ENCODE results near the gene CALCOCO2.

The CALCOCO2 gene

GRCh38 chr17:48854774-48855476 is 24.1 kb downstream of the CALCOCO2 start:
- H3K4me1 ChIP-seq (ENCODE audit: control extremely low read depth in 1 of 4, control insufficient read depth in 4 of 4, insufficient read depth in 4 of 4, low read length in 3 of 4), result peaks cover 23 to 54% (median 34%) of the 10 kb centered on the region in 4 experiments
- peaks cover 11 to 42% (median 27%) of the 10 kb centered on the region in 4 experiments for H3K36me3 ChIP-seq (ENCODE audit: control insufficient read depth in 4 of 4, insufficient read depth in 4 of 4, low read length in 3 of 4)
- CTCF ChIA-PET, result interaction anchor here (1.3 to 50.0 kb wide), 2 partner anchors 11 to 48 kb away, joined by 5 to 1090 read pairs; partner anchors contain the start of gene TTLL6
- no peaks in the 10 kb centered on the region for H3K27me3 ChIP-seq (replicated peaks in 2 of 5; ENCODE audit: control insufficient read depth in 4 of 5, insufficient read depth in 5 of 5, low read length in 4 of 5)
- H3K9me3 ChIP-seq (ENCODE audit: control extremely low read depth in 1 of 5, control insufficient read depth in 4 of 5, insufficient read depth in 2 of 5, low read depth in 1 of 5, low read length in 4 of 5), result no peaks in the 10 kb centered on the region
- DNase-seq, result no peak
- H3K27ac ChIP-seq (ENCODE audit: insufficient read depth in 1 of 2, low read depth in 1 of 2, low read length in 2 of 2, poor library complexity in 1 of 2, severe bottlenecking in 2 of 2), result no peak overlapping the region
- no peak overlapping the region for H3K4me3 ChIP-seq (ENCODE audit: control insufficient read depth in 1 of 7, extremely low read depth in 1 of 7, insufficient read depth in 4 of 7, low read depth in 2 of 7, low read length in 6 of 7)
- POLR2A ChIA-PET, result interaction anchor here (1.0 kb wide), 1 partner anchor 24 kb away, joined by 3 read pairs; no protein-coding TSS in a partner anchor
- 88% methylated on average over 6 of the region's 7 CpGs for WGBS (ENCODE audit: insufficient coverage)

GRCh38 chr17:48856122-48856821 is 25.4 kb downstream of the CALCOCO2 start:
- H3K27me3 ChIP-seq (replicated peaks in 2 of 5; ENCODE audit: control insufficient read depth in 4 of 5, insufficient read depth in 5 of 5, low read length in 4 of 5), result no peaks in the 10 kb centered on the region
- no peak overlapping the region for H3K4me3 ChIP-seq (ENCODE audit: control insufficient read depth in 1 of 7, extremely low read depth in 1 of 7, insufficient read depth in 4 of 7, low read depth in 2 of 7, low read length in 6 of 7)
- H3K36me3 ChIP-seq (ENCODE audit: control insufficient read depth in 4 of 4, insufficient read depth in 4 of 4, low read length in 3 of 4), result peaks cover 14 to 49% (median 31%) of the 10 kb centered on the region in 4 experiments
- ChIA-PET POLR2A (interaction anchor here (1.0 kb wide), 1 partner anchor 25 kb away, joined by 3 read pairs; no protein-coding TSS in a partner anchor), CTCF (interaction anchor here (0.7 to 50.0 kb wide), 5 partner anchors 9 to 1455 kb away, joined by 3 to 1090 read pairs (median 3); partner anchors contain the start of gene TTLL6)
- no peak overlapping the region for H3K27ac ChIP-seq (ENCODE audit: insufficient read depth in 1 of 2, low read depth in 1 of 2, low read length in 2 of 2, poor library complexity in 1 of 2, severe bottlenecking in 2 of 2)
- WGBS (ENCODE audit: insufficient coverage), result 87% methylated on average over 2 of the region's 3 CpGs
- DNase-seq, result no peak
- peaks cover 19 to 45% (median 25%) of the 10 kb centered on the region in 4 experiments for H3K4me1 ChIP-seq (ENCODE audit: control extremely low read depth in 1 of 4, control insufficient read depth in 4 of 4, insufficient read depth in 4 of 4, low read length in 3 of 4)
- H3K9me3 ChIP-seq (ENCODE audit: control extremely low read depth in 1 of 5, control insufficient read depth in 4 of 5, insufficient read depth in 2 of 5, low read depth in 1 of 5, low read length in 4 of 5), result no peaks in the 10 kb centered on the region

GRCh38 chr17:48860034-48860433 is 29.2 kb downstream of the CALCOCO2 start:
- H3K27me3 ChIP-seq (replicated peaks in 2 of 5; ENCODE audit: control insufficient read depth in 4 of 5, insufficient read depth in 5 of 5, low read length in 4 of 5), result no peaks in the 10 kb centered on the region
- CTCF ChIA-PET, result interaction anchor here (0.6 to 50.0 kb wide), 6 partner anchors 10 to 157 kb away, joined by 3 to 1090 read pairs (median 28); partner anchors contain the start of gene TTLL6
- H3K4me1 ChIP-seq (ENCODE audit: control extremely low read depth in 1 of 4, control insufficient read depth in 4 of 4, insufficient read depth in 4 of 4, low read length in 3 of 4), result peaks cover under 1 to 15% (median 5%) of the 10 kb centered on the region in 4 experiments
- POLR2A ChIA-PET, result no interaction called here
- H3K36me3 ChIP-seq (ENCODE audit: control insufficient read depth in 4 of 4, insufficient read depth in 4 of 4, low read length in 3 of 4), result peaks cover 24 to 67% (median 38%) of the 10 kb centered on the region in 4 experiments
- H3K27ac ChIP-seq (ENCODE audit: insufficient read depth in 1 of 2, low read depth in 1 of 2, low read length in 2 of 2, poor library complexity in 1 of 2, severe bottlenecking in 2 of 2), result no peak overlapping the region
- 100% methylated on average over 2 of the region's 3 CpGs for WGBS (ENCODE audit: insufficient coverage)
- peak in 1 of 3 donors; percentile 23 for DNase-seq
- no peaks in the 10 kb centered on the region for H3K9me3 ChIP-seq (ENCODE audit: control extremely low read depth in 1 of 5, control insufficient read depth in 4 of 5, insufficient read depth in 2 of 5, low read depth in 1 of 5, low read length in 4 of 5)
- no peak overlapping the region for H3K4me3 ChIP-seq (ENCODE audit: control insufficient read depth in 1 of 7, extremely low read depth in 1 of 7, insufficient read depth in 4 of 7, low read depth in 2 of 7, low read length in 6 of 7)

GRCh38 chr17:48860456-48860855 is 29.6 kb downstream of the CALCOCO2 start:
- WGBS (ENCODE audit: insufficient coverage), result 100% methylated on average over 3 of the region's 4 CpGs
- H3K4me3 ChIP-seq (ENCODE audit: control insufficient read depth in 1 of 7, extremely low read depth in 1 of 7, insufficient read depth in 4 of 7, low read depth in 2 of 7, low read length in 6 of 7), result no peak overlapping the region
- ChIA-PET POLR2A (no interaction called here), CTCF (interaction anchor here (0.9 to 50.0 kb wide), 6 partner anchors 11 to 54 kb away, joined by 3 to 1090 read pairs (median 28); partner anchors contain the start of gene TTLL6)
- no peaks in the 10 kb centered on the region for H3K27me3 ChIP-seq (replicated peaks in 2 of 5; ENCODE audit: control insufficient read depth in 4 of 5, insufficient read depth in 5 of 5, low read length in 4 of 5)
- DNase-seq, result no peak
- H3K9me3 ChIP-seq (ENCODE audit: control extremely low read depth in 1 of 5, control insufficient read depth in 4 of 5, insufficient read depth in 2 of 5, low read depth in 1 of 5, low read length in 4 of 5), result no peaks in the 10 kb centered on the region
- H3K27ac ChIP-seq (ENCODE audit: insufficient read depth in 1 of 2, low read depth in 1 of 2, low read length in 2 of 2, poor library complexity in 1 of 2, severe bottlenecking in 2 of 2), result no peak overlapping the region
- H3K36me3 ChIP-seq (ENCODE audit: control insufficient read depth in 4 of 4, insufficient read depth in 4 of 4, low read length in 3 of 4), result peaks cover 20 to 62% (median 34%) of the 10 kb centered on the region in 4 experiments
- H3K4me1 ChIP-seq (ENCODE audit: control extremely low read depth in 1 of 4, control insufficient read depth in 4 of 4, insufficient read depth in 4 of 4, low read length in 3 of 4), result peaks cover 0 to 11% (median 4%) of the 10 kb centered on the region in 4 experiments

- CTCF ChIA-PET, result interaction anchor here (1.1 to 50.0 kb wide), 6 partner anchors 10 to 150 kb away, joined by 3 to 1090 read pairs (median 4); partner anchors contain the start of gene TTLL6
- POLR2A ChIA-PET, result no interaction called here
- WGBS (ENCODE audit: insufficient coverage), result 90% methylated on average over 2 of the region's 3 CpGs
- Histone ChIP-seq H3K9me3 (ENCODE audit: control extremely low read depth in 1 of 5, control insufficient read depth in 4 of 5, insufficient read depth in 2 of 5, low read depth in 1 of 5, low read length in 4 of 5) (no peaks in the 10 kb centered on the region), H3K27ac (ENCODE audit: insufficient read depth in 1 of 2, low read depth in 1 of 2, low read length in 2 of 2, poor library complexity in 1 of 2, severe bottlenecking in 2 of 2) (no peak overlapping the region), H3K36me3 (ENCODE audit: control insufficient read depth in 4 of 4, insufficient read depth in 4 of 4, low read length in 3 of 4) (peaks cover 0 to 14% (median 6%) of the 10 kb centered on the region in 4 experiments), H3K4me1 (ENCODE audit: control extremely low read depth in 1 of 4, control insufficient read depth in 4 of 4, insufficient read depth in 4 of 4, low read length in 3 of 4) (peaks cover 0 to 14% (median 6%) of the 10 kb centered on the region in 4 experiments), H3K27me3 (replicated peaks in 2 of 5; ENCODE audit: control insufficient read depth in 4 of 5, insufficient read depth in 5 of 5, low read length in 4 of 5) (peaks cover 0 to 2% (median 0%) of the 10 kb centered on the region in 5 experiments), H3K4me3 (ENCODE audit: control insufficient read depth in 1 of 7, extremely low read depth in 1 of 7, insufficient read depth in 4 of 7, low read depth in 2 of 7, low read length in 6 of 7) (no peak overlapping the region)
- no peak for DNase-seq
Observed at GRCh38 chr17:48868916-48869500, 38.2 kb downstream of the CALCOCO2 start.

GRCh38 chr17:48869821-48870318 is 39.0 kb downstream of the CALCOCO2 start:
- 100% methylated on average over 3 of the region's 6 CpGs for WGBS (ENCODE audit: insufficient coverage)
- H3K4me1 ChIP-seq (ENCODE audit: control extremely low read depth in 1 of 4, control insufficient read depth in 4 of 4, insufficient read depth in 4 of 4, low read length in 3 of 4), result peaks cover 0 to 14% (median 6%) of the 10 kb centered on the region in 4 experiments
- H3K27ac ChIP-seq (ENCODE audit: insufficient read depth in 1 of 2, low read depth in 1 of 2, low read length in 2 of 2, poor library complexity in 1 of 2, severe bottlenecking in 2 of 2), result no peak overlapping the region
- DNase-seq, result no peak
- peaks cover 0 to 2% (median 0%) of the 10 kb centered on the region in 5 experiments for H3K27me3 ChIP-seq (replicated peaks in 2 of 5; ENCODE audit: control insufficient read depth in 4 of 5, insufficient read depth in 5 of 5, low read length in 4 of 5)
- ChIA-PET CTCF (interaction anchor here (1.2 to 50.0 kb wide), 4 partner anchors 9 to 63 kb away, joined by 3 to 1090 read pairs (median 10); partner anchors contain the start of gene TTLL6), POLR2A (no interaction called here)
- H3K9me3 ChIP-seq (ENCODE audit: control extremely low read depth in 1 of 5, control insufficient read depth in 4 of 5, insufficient read depth in 2 of 5, low read depth in 1 of 5, low read length in 4 of 5), result no peaks in the 10 kb centered on the region
- H3K4me3 ChIP-seq (ENCODE audit: control insufficient read depth in 1 of 7, extremely low read depth in 1 of 7, insufficient read depth in 4 of 7, low read depth in 2 of 7, low read length in 6 of 7), result no peak overlapping the region
- H3K36me3 ChIP-seq (ENCODE audit: control insufficient read depth in 4 of 4, insufficient read depth in 4 of 4, low read length in 3 of 4), result peaks cover 0 to 6% (median 0%) of the 10 kb centered on the region in 4 experiments

Data from common myeloid progenitor, CD34-positive (primary cell).